Measurements from ENCODE around the gene USP3. TPM values are rescaled to one million over a fixed set of nuclear protein-coding genes. Genes with fewer than 3 reads are reported as not detected.
"Not testable (repeated sequence)": the region's sequence is repeated elsewhere in the genome, so short reads cannot be mapped to it uniquely, and the experiment has no call there.

USP3 gene
- total RNA-seq, 1 donor from 2014 or later, result 57.3 TPM

DNA sequence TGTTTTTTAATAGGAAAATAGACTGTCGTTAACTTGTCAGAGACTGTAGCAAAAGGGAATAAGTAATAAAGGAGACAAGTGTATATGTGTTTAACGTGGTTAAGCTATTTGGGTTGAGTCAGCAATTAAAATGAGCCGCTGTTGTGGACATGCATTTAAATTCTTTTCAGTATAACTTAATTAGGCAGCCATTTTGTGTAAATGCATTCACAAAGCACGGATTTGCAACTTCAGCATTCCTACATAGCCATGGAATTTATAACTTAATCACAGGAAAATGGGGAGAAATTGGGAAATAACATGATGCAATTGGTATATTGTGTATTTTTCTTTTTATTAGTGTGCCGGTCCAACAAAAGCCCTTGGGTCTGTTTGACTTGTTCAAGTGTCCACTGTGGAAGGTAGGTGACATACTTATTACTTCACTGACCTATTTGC lies 27.9 kb downstream of the USP3 start:
- TF ChIP-seq, protein P1, sequence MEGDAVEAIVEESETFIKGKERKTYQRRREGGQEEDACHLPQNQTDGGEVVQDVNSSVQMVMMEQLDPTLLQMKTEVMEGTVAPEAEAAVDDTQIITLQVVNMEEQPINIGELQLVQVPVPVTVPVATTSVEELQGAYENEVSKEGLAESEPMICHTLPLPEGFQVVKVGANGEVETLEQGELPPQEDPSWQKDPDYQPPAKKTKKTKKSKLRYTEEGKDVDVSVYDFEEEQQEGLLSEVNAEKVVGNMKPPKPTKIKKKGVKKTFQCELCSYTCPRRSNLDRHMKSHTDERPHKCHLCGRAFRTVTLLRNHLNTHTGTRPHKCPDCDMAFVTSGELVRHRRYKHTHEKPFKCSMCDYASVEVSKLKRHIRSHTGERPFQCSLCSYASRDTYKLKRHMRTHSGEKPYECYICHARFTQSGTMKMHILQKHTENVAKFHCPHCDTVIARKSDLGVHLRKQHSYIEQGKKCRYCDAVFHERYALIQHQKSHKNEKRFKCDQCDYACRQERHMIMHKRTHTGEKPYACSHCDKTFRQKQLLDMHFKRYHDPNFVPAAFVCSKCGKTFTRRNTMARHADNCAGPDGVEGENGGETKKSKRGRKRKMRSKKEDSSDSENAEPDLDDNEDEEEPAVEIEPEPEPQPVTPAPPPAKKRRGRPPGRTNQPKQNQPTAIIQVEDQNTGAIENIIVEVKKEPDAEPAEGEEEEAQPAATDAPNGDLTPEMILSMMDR (conservative IDR thresholded peaks at IDR 0.05), result no peak
- no peak for DNase-seq (ENCODE audit: extremely low spot score, unreplicated experiment)
- no peaks in the 10 kb centered on the region for H3K27me3 Mint-ChIP-seq
- H3K4me1 Mint-ChIP-seq (ENCODE audit: unreplicated experiment), result peaks cover 23% of the 10 kb centered on the region
- H3K27ac Mint-ChIP-seq, result no peak overlapping the region
- H3K9me3 Mint-ChIP-seq, result no peaks in the 10 kb centered on the region
- H3K36me3 Mint-ChIP-seq, result peaks cover 7% of the 10 kb centered on the region
- no peak overlapping the region for H3K4me3 Mint-ChIP-seq

DNA sequence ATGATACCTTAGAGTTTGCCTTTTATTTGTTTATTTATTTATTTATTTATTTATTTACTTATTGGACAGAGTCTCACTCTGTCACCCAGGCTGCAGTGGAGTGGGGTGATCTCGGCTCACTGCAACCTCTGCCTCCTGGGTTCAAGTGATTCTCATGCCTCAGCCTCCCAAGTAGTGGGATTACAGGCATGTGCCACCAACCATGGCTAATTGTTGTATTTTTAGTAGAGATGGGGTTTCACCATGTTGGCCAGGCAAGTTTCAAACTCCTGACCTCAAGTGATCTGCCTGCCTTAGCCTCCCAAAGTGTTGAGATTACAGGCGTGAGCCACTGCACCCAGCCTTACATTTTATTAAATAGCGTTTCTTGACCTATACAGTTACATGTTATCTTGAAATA lies 30.5 kb downstream of the USP3 start:
- DNase-seq (ENCODE audit: extremely low spot score, unreplicated experiment); H3K36me3 Mint-ChIP-seq; H3K4me3 Mint-ChIP-seq; H3K9me3 Mint-ChIP-seq; H3K27me3 Mint-ChIP-seq; H3K27ac Mint-ChIP-seq: not testable (repeated sequence)
- peaks cover 24% of the 10 kb centered on the region for H3K4me1 Mint-ChIP-seq (ENCODE audit: unreplicated experiment)

DNA sequence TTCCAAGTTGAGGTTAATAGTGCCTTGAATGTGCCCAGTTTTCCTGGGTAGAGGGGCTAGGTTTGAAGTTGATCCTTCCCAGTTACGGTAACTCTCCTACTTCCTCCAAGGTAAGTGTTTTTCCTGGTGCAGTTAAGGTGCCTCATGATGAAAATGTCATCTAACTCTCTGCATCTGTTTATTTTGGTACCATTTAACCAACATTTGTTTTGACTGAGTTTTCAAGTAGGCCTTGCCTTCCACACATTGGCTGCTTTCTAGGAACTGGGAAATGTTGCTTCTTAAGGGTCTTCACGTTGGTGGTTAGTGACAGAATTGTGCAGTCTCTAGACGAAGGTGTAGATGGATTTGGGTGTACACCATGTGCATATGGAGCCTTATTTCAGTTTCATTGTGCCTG lies 31.3 kb downstream of the USP3 start:
- Mint-ChIP-seq H3K4me3 (no peak overlapping the region), H3K36me3 (peaks cover 7% of the 10 kb centered on the region), H3K27ac (no peak overlapping the region), H3K27me3 (no peaks in the 10 kb centered on the region), H3K9me3 (no peaks in the 10 kb centered on the region), H3K4me1 (ENCODE audit: unreplicated experiment) (peaks cover 32% of the 10 kb centered on the region)
- no peak for DNase-seq (ENCODE audit: extremely low spot score, unreplicated experiment)
- TF ChIP-seq, protein P1 (conservative IDR thresholded peaks at IDR 0.05), result no peak

DNA sequence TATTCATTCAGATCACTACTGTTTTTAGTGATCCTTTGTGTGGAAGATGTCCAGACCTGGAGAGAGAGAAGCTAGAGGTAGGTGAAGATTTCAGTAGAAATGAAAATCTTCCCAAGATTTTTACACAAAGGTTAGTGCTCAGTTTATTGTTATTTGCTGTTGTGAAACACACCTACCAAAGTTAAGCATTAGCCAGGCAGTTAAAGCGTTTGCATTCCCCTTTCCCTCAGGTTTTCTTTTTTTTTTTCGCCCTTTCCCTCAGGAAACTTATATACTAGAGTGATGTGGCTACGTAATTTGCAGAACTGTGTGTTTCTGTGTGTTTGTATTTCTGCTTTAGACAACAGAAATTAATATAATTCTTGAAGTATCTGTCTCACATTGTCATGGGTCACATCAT lies 34.5 kb downstream of the USP3 start:
- no peaks in the 10 kb centered on the region for H3K9me3 Mint-ChIP-seq
- no peak overlapping the region for H3K27ac Mint-ChIP-seq
- H3K36me3 Mint-ChIP-seq, result peaks cover 10% of the 10 kb centered on the region
- peaks cover 25% of the 10 kb centered on the region for H3K4me1 Mint-ChIP-seq (ENCODE audit: unreplicated experiment)
- DNase-seq (ENCODE audit: extremely low spot score, unreplicated experiment), result no peak
- H3K4me3 Mint-ChIP-seq, result no peak overlapping the region
- TF ChIP-seq, protein P1 (conservative IDR thresholded peaks at IDR 0.05), result no peak
- no peaks in the 10 kb centered on the region for H3K27me3 Mint-ChIP-seq

DNA sequence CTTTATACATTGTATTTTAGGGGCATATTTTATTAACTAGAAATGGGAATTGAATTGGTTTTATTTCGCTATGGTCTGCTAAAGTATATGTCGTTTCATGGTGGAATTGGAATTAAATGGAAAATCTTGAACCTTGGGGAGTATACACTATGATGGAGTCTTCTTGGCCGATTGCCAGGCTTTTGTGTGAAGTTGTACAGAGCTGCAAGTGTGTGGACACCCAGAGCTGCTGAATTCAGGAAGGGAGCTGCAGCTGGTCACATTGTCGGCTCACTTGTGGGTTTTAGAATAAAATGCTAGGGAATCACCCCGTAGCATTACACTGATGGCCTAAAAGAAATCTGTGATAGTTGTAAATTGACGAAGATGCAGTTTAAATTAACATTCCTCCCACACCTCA lies 35.1 kb downstream of the USP3 start:
- Mint-ChIP-seq H3K27me3 (no peaks in the 10 kb centered on the region), H3K4me1 (ENCODE audit: unreplicated experiment) (peaks cover 25% of the 10 kb centered on the region), H3K4me3 (no peak overlapping the region), H3K27ac (no peak overlapping the region), H3K9me3 (no peaks in the 10 kb centered on the region), H3K36me3 (peaks cover 10% of the 10 kb centered on the region)
- no peak for DNase-seq (ENCODE audit: extremely low spot score, unreplicated experiment)
- TF ChIP-seq, protein P1 (conservative IDR thresholded peaks at IDR 0.05), result no peak

DNA sequence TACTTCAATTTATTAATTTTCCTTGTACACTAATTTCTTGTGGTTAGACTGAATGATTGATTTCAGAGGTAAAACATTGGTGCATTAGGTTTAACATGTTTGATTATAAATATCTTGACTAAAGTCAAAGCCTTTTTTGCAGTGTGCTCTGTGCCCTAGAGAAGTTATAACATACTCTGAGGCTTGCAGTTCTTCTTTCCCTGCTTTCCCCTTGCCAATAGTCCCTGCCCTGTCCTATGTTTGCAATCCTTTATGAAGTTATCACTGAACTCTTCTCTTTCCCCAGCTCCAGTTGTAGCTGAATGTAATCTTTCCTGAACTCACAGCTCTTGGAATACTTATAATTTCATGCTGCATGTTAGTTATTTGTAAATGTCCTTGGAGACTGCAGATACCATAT lies 35.6 kb downstream of the USP3 start:
- DNase-seq (ENCODE audit: extremely low spot score, unreplicated experiment), result no peak
- no peaks in the 10 kb centered on the region for H3K27me3 Mint-ChIP-seq
- TF ChIP-seq, protein P1 (conservative IDR thresholded peaks at IDR 0.05), result no peak
- H3K9me3 Mint-ChIP-seq, result no peaks in the 10 kb centered on the region
- H3K4me3 Mint-ChIP-seq, result no peak overlapping the region
- H3K36me3 Mint-ChIP-seq, result peaks cover 10% of the 10 kb centered on the region
- H3K27ac Mint-ChIP-seq, result no peak overlapping the region
- peaks cover 25% of the 10 kb centered on the region for H3K4me1 Mint-ChIP-seq (ENCODE audit: unreplicated experiment)
